Measurements from ENCODE around the gene PIK3R5. TPM values are rescaled to one million over a fixed set of nuclear protein-coding genes. Genes with fewer than 3 reads are reported as not detected.

The PIK3R5 gene
- total RNA-seq, 2 experiments from 2014 or later = 15.9 to 18.1 TPM

DNA sequence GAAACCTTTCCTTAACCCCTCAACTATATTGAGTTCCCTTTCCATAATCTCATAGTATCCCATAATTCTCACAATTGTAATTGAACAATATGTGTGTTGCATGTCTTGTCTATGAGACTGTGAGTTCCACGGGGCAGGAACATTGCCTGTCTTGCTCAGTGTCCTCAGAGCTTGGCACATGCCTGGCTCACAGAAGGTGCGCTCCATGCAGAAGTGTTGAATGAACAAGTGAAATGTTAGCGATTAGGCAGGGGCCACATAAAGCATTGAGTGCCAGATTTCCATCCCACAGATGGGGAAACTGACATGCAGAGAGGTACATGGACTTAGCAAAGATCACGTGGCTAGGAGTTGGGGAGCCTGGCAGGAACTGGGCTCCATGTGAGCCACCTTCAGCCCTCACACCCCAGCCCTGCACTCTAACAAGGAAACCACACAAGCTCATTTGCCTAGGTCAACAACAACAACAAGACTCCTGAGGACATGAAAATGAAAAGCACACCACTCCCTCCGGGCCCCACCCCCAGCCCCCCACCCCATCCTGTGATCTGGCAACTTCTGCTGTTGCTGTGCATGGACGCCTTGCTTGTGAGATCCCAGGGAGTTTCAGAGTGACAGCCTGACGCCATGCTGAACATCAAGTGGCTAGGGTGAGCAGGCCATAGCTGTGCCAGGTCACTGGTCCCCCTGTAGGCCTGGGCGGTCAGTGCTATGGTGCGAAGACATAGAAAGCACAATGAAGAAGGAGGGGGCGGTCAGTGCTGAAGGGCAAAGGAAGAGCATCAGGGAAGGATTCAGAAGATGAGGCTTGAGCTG, 5.0 kb downstream of the PIK3R5 start:
- Mint-ChIP-seq H3K4me1 (ENCODE audit: low read depth) (peaks cover 86% of the 10 kb centered on the region), H3K9me3 (no peaks in the 10 kb centered on the region)
- CTCF ChIA-PET = interaction anchor here (1.1 to 1.9 kb wide), 3 partner anchors 19 to 65 kb away, joined by 3 to 6 read pairs (median 4); no protein-coding TSS in a partner anchor

DNA sequence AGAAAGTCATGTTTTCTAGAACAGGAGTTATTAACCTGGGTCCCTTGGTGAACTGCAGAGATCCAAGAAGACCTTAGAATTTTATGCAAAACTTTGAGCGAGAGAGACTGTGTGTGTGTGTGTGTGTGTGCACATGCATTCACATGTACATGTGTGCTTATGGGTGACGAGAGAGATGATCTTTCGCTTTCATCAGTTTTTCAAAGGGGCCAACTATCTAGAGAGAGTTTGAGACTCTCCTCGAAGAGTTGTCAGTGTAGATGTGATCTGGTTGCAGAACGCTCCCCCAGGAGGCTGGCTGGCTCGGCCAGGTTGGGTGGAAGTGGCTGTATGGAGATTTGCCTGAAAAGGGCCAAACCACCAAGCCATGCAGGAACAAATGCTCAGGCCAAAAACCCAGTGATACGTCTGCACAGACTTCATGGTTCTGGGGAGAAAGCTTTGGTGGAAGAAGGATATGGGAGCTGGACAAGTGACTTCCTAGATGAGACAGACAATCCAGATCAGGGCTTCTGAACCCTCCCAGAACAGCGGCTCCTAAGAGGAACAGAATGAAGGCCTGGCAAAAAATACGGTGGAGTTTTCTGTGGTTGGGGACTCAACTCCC, 6.1 kb downstream of the PIK3R5 start:
- intact Hi-C loops (cut with micrococcal nuclease) = no loop called here

More for the DNA sequence above, 5.0 kb downstream of the PIK3R5 start:
- intact Hi-C loops (cut with micrococcal nuclease) = no loop called here
- no peak overlapping the region for H3K27ac Mint-ChIP-seq
- DNase-seq = no peak
- H3K4me3 Mint-ChIP-seq = no peak overlapping the region
- H3K36me3 Mint-ChIP-seq (ENCODE audit: low read depth) = peaks cover 13% of the 10 kb centered on the region
- no peaks in the 10 kb centered on the region for H3K27me3 Mint-ChIP-seq (ENCODE audit: low read depth)

DNA sequence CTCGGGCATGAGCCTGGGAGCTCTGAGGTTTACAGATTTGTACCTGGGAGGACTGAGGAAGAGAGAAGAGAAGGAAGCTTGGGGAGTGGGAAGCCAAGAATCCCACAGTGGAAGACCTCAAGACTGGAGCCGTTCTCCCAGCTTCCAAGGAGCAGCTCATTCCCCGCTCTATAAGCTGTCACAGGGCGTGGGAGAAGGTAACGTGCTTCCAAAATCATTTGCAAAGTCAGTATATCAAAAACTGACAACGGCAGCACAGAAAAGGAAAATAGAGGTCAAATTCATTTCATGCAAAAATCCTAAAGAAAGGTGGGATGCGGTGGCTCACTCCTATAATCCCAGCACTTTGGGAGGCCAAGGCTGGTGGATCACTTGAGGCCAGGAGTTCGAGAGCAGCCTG, 7.8 kb downstream of the PIK3R5 start:
- H3K9me3 Mint-ChIP-seq = no peaks in the 10 kb centered on the region
- CTCF ChIA-PET = interaction anchor here (0.7 to 3.6 kb wide), 4 partner anchors 7 to 63 kb away, joined by 3 to 14 read pairs (median 4); partner anchors contain the start of gene PIK3R5
- no peak for DNase-seq
- peaks cover 92% of the 10 kb centered on the region for H3K4me1 Mint-ChIP-seq (ENCODE audit: low read depth)
- no peaks in the 10 kb centered on the region for H3K27me3 Mint-ChIP-seq (ENCODE audit: low read depth)
- peaks cover 19% of the 10 kb centered on the region for H3K36me3 Mint-ChIP-seq (ENCODE audit: low read depth)
- H3K27ac Mint-ChIP-seq = no peak overlapping the region
- intact Hi-C loops (cut with micrococcal nuclease) = loop anchor here (1.0 kb wide), 1 partner anchor 8 kb away; no protein-coding TSS in a partner anchor
- no peak overlapping the region for H3K4me3 Mint-ChIP-seq

More for the DNA sequence above, 6.1 kb downstream of the PIK3R5 start:
- Mint-ChIP-seq H3K27me3 (ENCODE audit: low read depth) (no peaks in the 10 kb centered on the region), H3K27ac (peak overlapping the region; percentile 29), H3K9me3 (no peaks in the 10 kb centered on the region), H3K4me1 (ENCODE audit: low read depth) (peaks cover 91% of the 10 kb centered on the region), H3K36me3 (ENCODE audit: low read depth) (peaks cover 17% of the 10 kb centered on the region), H3K4me3 (peak overlapping the region; percentile 10)
- CTCF ChIA-PET = interaction anchor here (0.6 to 3.6 kb wide), 3 partner anchors 19 to 59 kb away, joined by 3 to 14 read pairs (median 4); no protein-coding TSS in a partner anchor
- no peak for DNase-seq

GRCh38 chr17:8956465-8956902, 9.0 kb downstream of the PIK3R5 start:
- CTCF ChIA-PET = interaction anchor here (1.0 to 3.6 kb wide), 4 partner anchors 9 to 336 kb away, joined by 3 to 14 read pairs (median 4); partner anchors contain the start of gene PIK3R5
- peaks cover 94% of the 10 kb centered on the region for H3K4me1 Mint-ChIP-seq (ENCODE audit: low read depth)
- DNase-seq = peak; percentile 56
- H3K27me3 Mint-ChIP-seq (ENCODE audit: low read depth) = no peaks in the 10 kb centered on the region
- peaks cover 23% of the 10 kb centered on the region for H3K36me3 Mint-ChIP-seq (ENCODE audit: low read depth)
- intact Hi-C loops (cut with micrococcal nuclease) = loop anchor here (1.0 kb wide), 3 partner anchors 9 to 57 kb away; partner anchors contain the start of gene PIK3R5
- H3K4me3 Mint-ChIP-seq = no peak overlapping the region
- H3K27ac Mint-ChIP-seq = peak overlapping the region; percentile 67
- peaks cover 4% of the 10 kb centered on the region for H3K9me3 Mint-ChIP-seq

GRCh38 chr17:8955021-8955959, 10.2 kb downstream of the PIK3R5 start:
- H3K9me3 Mint-ChIP-seq = peaks cover 14% of the 10 kb centered on the region
- peaks cover 96% of the 10 kb centered on the region for H3K4me1 Mint-ChIP-seq (ENCODE audit: low read depth)
- CTCF ChIA-PET = interaction anchor here (0.5 to 1.0 kb wide), 3 partner anchors 15 to 320 kb away, joined by 3 to 7 read pairs (median 3); no protein-coding TSS in a partner anchor
- intact Hi-C loops (cut with micrococcal nuclease) = no loop called here
- no peaks in the 10 kb centered on the region for H3K27me3 Mint-ChIP-seq (ENCODE audit: low read depth)
- H3K4me3 Mint-ChIP-seq = peak overlapping the region; percentile 10
- DNase-seq = no peak
- H3K27ac Mint-ChIP-seq = peak overlapping the region; percentile 83
- peaks cover 31% of the 10 kb centered on the region for H3K36me3 Mint-ChIP-seq (ENCODE audit: low read depth)

GRCh38 chr17:8954339-8954738, 11.2 kb downstream of the PIK3R5 start:
- no peaks in the 10 kb centered on the region for H3K27me3 Mint-ChIP-seq (ENCODE audit: low read depth)
- peaks cover 95% of the 10 kb centered on the region for H3K4me1 Mint-ChIP-seq (ENCODE audit: low read depth)
- intact Hi-C loops (cut with micrococcal nuclease) = loop anchor here (1.0 kb wide), 1 partner anchor 15 kb away; no protein-coding TSS in a partner anchor
- peaks cover 15% of the 10 kb centered on the region for H3K9me3 Mint-ChIP-seq
- H3K27ac Mint-ChIP-seq = peak overlapping the region; percentile 83
- peak overlapping the region; percentile 25 for H3K4me3 Mint-ChIP-seq
- peaks cover 26% of the 10 kb centered on the region for H3K36me3 Mint-ChIP-seq (ENCODE audit: low read depth)
- CTCF ChIA-PET = interaction anchor here (0.5 to 1.1 kb wide), 5 partner anchors 9 to 319 kb away, joined by 3 to 7 read pairs (median 3); no protein-coding TSS in a partner anchor
- peak; percentile 92 for DNase-seq

DNA sequence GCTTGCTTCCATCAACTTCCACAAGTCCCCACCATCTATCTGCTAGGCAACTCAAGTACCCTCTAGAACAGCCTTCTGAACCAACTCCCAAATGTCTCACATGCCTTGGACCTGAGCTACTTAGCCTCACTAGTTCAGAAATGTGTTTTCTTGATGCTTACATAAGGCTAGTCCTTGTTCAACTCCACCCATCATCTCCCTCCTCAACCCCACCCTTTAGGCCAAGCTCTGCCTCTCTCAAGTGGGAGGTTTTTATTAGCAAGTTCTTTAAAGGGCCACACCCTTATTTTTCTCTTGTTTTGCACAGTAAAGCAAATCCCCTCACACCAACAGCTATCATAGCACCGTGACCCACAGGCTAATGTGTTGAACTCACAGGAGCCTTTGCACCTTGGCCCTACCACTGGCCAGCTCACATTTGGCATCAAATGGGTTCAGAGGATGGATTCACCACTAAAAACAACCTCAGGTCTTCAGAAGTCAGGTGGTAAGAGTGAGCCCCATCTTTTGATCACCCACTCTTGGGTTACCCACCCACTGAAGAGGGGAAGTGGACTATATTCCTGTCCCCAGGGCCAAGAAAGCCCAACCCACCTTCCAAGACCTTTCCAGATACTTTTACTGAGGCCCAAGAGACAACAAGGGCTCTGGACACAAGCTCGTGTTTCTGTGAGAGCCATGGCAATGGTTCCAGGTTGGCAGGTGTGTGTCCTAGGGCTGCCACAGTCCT, 12.2 kb downstream of the PIK3R5 start:
- Mint-ChIP-seq H3K4me1 (ENCODE audit: low read depth) (peaks cover 95% of the 10 kb centered on the region), H3K9me3 (peaks cover 15% of the 10 kb centered on the region), H3K4me3 (no peak overlapping the region), H3K27ac (no peak overlapping the region), H3K27me3 (ENCODE audit: low read depth) (no peaks in the 10 kb centered on the region), H3K36me3 (ENCODE audit: low read depth) (peaks cover 22% of the 10 kb centered on the region)
- intact Hi-C loops (cut with micrococcal nuclease) = no loop called here
- no peak for DNase-seq
- CTCF ChIA-PET = interaction anchor here (1.1 kb wide), 2 partner anchors 10 to 59 kb away, joined by 3 to 4 read pairs; no protein-coding TSS in a partner anchor

GRCh38 chr17:8952191-8952590, 13.3 kb downstream of the PIK3R5 start:
- Mint-ChIP-seq H3K36me3 (ENCODE audit: low read depth) (peaks cover 21% of the 10 kb centered on the region), H3K4me3 (no peak overlapping the region), H3K4me1 (ENCODE audit: low read depth) (peaks cover 93% of the 10 kb centered on the region), H3K27ac (no peak overlapping the region), H3K27me3 (ENCODE audit: low read depth) (no peaks in the 10 kb centered on the region), H3K9me3 (peaks cover 15% of the 10 kb centered on the region)
- DNase-seq = no peak
- CTCF ChIA-PET = no interaction called here
- intact Hi-C loops (cut with micrococcal nuclease) = no loop called here

DNA sequence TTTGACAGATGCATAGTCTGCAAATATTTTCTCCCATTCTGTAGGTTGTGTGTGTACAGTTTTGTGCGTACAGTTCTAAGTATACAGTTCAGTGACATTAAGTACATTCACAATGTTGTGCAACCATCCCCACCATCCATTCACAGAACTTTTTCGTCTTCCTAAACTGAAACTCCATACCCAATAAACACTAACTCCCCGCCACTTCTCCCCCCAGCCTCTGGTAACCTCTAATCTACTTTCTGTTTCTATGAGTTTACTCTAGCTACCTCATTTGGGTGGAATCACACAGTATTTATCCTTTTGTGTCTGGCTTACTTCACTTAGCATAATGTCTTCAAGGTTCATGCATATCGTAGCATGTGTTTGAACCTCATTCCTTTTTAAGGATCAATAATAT, 14.3 kb downstream of the PIK3R5 start:
- CTCF ChIA-PET = interaction anchor here (0.5 kb wide), 1 partner anchor 625 kb away, joined by 3 read pairs; no protein-coding TSS in a partner anchor
- peaks cover 23% of the 10 kb centered on the region for H3K36me3 Mint-ChIP-seq (ENCODE audit: low read depth)
- H3K9me3 Mint-ChIP-seq = peaks cover 15% of the 10 kb centered on the region
- peak overlapping the region; percentile 54 for H3K27ac Mint-ChIP-seq
- peaks cover 92% of the 10 kb centered on the region for H3K4me1 Mint-ChIP-seq (ENCODE audit: low read depth)
- no peak for DNase-seq
- H3K27me3 Mint-ChIP-seq (ENCODE audit: low read depth) = no peaks in the 10 kb centered on the region
- intact Hi-C loops (cut with micrococcal nuclease) = no loop called here
- H3K4me3 Mint-ChIP-seq = no peak overlapping the region

GRCh38 chr17:8949061-8949661, 16.3 kb downstream of the PIK3R5 start:
- Mint-ChIP-seq H3K27ac (peak overlapping the region; percentile 91), H3K4me3 (peak overlapping the region; percentile 58), H3K4me1 (ENCODE audit: low read depth) (peaks cover 85% of the 10 kb centered on the region), H3K9me3 (peaks cover 16% of the 10 kb centered on the region), H3K27me3 (ENCODE audit: low read depth) (no peaks in the 10 kb centered on the region), H3K36me3 (ENCODE audit: low read depth) (peaks cover 23% of the 10 kb centered on the region)
- DNase-seq = peak; percentile 64
- CTCF ChIA-PET = interaction anchor here (1.0 to 1.8 kb wide), 3 partner anchors 13 to 50 kb away, joined by 3 to 7 read pairs (median 6); no protein-coding TSS in a partner anchor
- intact Hi-C loops (cut with micrococcal nuclease) = loop anchor here (1.0 to 5.0 kb wide), 5 partner anchors 8 to 567 kb away; partner anchors contain the start of gene RPL26
